Bronchial epithelial cell (primary cell): ENCODE data around the gene SPRING1. TPM values are rescaled to one million over a fixed set of nuclear protein-coding genes. Genes with fewer than 3 reads are reported as not detected.

ENCODE experiments used
- DNase-seq: peaks from one replicate; pipeline ENCODE4 v3.0.0-alpha.2; 2010; ENCODE audit warnings: low read depth
- FAIRE-seq: peaks from 2 replicates; lab custom pipeline; 2011; peaks lifted over from hg19 to GRCh38; lab: Jason Lieb, UNC
- H3K27me3 ChIP-seq: 2 replicates; pipeline ENCODE4 v1.5.1; 2011; ENCODE audit warnings: low read length; ENCODE audit not compliant: control insufficient read depth, insufficient read depth
- H3K36me3 ChIP-seq: 2 replicates; pipeline ENCODE4 v1.5.1; 2011; ENCODE audit warnings: low read length; ENCODE audit not compliant: control insufficient read depth, insufficient read depth
- H3K4me3 ChIP-seq: 2 replicates; pipeline ENCODE4 v1.5.1; 2011; ENCODE audit warnings: mild to moderate bottlenecking, low read depth, low read length, control low read depth
- CTCF ChIP-seq: IDR thresholded peaks from 2 replicates; pipeline ENCODE4 v1.5.1; 2011; ENCODE audit warnings: mild to moderate bottlenecking, moderate library complexity, low read length, control low read depth, inconsistent platforms; ENCODE audit not compliant: insufficient read depth, severe bottlenecking
- total RNA-seq: library from RNA; depleted of rRNA; stranded (reverse); fragments of >200 nt; gene quantifications from 2 replicates; pipeline ENCODE4 v1.2.1, GENCODE V29; 2014

Gene SPRING1
- total RNA-seq, 1 donor from 2014 or later = 29.7 TPM

GRCh38 chr12:116700066-116700465 is 37.8 kb downstream of the SPRING1 start:
- Histone ChIP-seq H3K36me3 (no peaks in the 10 kb centered on the region), H3K27me3 (peaks cover 2% of the 10 kb centered on the region), H3K4me3 (no peak overlapping the region)
- DNase-seq = no peak
- no peak for TF ChIP-seq CTCF
- FAIRE-seq = no peak

DNA sequence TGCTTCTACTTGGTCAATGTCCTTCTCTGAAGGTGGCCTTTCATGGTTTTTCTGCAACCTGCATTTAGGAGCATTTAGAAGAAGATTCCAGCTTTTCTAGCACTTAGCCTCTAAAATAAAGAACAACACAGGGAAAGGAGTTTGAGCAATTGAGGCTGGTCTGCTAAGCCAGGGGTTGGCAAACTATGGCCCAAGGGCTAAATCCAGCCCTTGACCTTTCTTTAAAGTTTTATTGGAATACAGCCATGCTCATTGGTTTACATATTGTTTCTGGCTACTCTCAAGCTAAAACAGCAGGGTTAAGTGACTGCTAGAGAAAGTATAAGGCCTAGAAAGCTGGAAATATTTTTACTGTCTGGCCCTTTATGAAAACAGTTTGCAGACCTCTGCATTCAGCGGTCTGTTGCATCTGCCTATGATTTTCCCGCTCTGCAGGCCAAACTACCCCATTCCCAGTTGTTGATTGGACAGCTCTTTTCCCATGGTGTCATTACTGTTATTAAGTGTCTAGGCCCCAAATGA is 39.3 kb downstream of the SPRING1 start:
- DNase-seq (no peak), FAIRE-seq (no peak)
- Histone ChIP-seq H3K36me3 (no peaks in the 10 kb centered on the region), H3K4me3 (no peak overlapping the region), H3K27me3 (peaks cover 12% of the 10 kb centered on the region)
- no peak for TF ChIP-seq CTCF

- Histone ChIP-seq H3K27me3 (peaks cover 17% of the 10 kb centered on the region), H3K36me3 (no peaks in the 10 kb centered on the region), H3K4me3 (no peak overlapping the region)
- no peak for FAIRE-seq
- TF ChIP-seq CTCF = no peak
- DNase-seq = peak; percentile 58
Measured at GRCh38 chr12:116698116-116698515, 39.8 kb downstream of the SPRING1 start.

DNA sequence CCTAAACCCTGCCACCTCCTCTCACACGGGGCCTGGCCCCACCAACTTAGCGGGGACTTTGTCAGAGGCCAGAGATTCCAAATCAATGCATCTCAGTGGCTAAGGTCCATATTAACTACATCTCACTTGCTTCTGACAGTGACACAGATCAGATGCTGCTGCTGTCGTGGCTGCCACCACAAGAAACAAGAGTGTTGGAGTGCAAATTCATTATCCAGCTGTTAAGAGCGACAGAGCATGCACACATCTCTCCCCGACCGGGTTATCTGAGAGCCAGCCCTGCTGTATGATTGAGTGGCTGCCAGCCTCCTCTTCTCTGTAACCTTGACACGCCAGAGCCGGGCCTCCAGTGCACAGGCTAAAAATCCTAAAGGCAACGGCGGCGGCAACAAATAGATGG is 40.2 kb downstream of the SPRING1 start:
- Histone ChIP-seq H3K36me3 (no peaks in the 10 kb centered on the region), H3K27me3 (peaks cover 17% of the 10 kb centered on the region), H3K4me3 (no peak overlapping the region)
- DNase-seq (no peak), FAIRE-seq (no peak)
- no peak for TF ChIP-seq CTCF

DNA sequence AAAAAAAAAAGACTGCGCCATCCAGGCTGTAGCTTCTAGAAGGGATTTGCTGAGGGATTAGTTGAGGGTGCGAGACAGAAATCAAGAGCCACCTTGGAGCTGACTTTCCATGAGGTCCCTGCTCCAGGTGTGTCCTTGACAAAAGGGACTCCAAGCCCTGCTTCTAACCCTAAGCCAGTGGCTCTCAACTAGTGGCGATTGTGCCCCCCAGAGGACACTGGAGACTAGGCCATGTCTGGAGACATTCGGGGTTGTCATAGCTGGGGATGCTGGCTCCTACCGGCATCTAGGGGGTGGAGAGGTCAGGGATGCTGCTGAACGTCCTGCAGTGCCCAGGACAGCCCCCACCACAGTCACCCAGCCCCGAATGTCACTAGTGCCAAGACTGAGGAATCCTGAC is 40.6 kb downstream of the SPRING1 start:
- peak; percentile 9 for TF ChIP-seq CTCF
- no peak for FAIRE-seq
- Histone ChIP-seq H3K27me3 (peaks cover 17% of the 10 kb centered on the region), H3K36me3 (no peaks in the 10 kb centered on the region), H3K4me3 (no peak overlapping the region)
- no peak for DNase-seq

GRCh38 chr12:116695464-116695725 is 42.5 kb downstream of the SPRING1 start:
- no peaks in the 10 kb centered on the region for H3K36me3 ChIP-seq
- H3K4me3 ChIP-seq = no peak overlapping the region
- H3K27me3 ChIP-seq = peaks cover 17% of the 10 kb centered on the region
- DNase-seq (no peak), FAIRE-seq (no peak)
- TF ChIP-seq CTCF = no peak
